WI38 (cell line): Measurements from ENCODE around the gene MED29.
A peak's percentile ranks its signal among the peaks of the same experiment; 100 is the strongest.

ENCODE experiments used
- H3K4me3 ChIP-seq: 2 replicates; pipeline ENCODE4 v1.5.1; 2011; ENCODE audit warnings: low read depth, mild to moderate bottlenecking, control low read depth, low read length
- TF ChIP-seq, protein P1 (sequence below): IDR thresholded peaks from 2 replicates; pipeline ENCODE4 v1.5.1; 2012; ENCODE audit warnings: low read depth, mild to moderate bottlenecking, control low read depth, low read length

The MED29 gene

GRCh38 chr19:39410831-39411080 is 19.6 kb downstream of the MED29 start:
- peak overlapping the region; percentile 98; the same call in 1 of the 2 replicates for H3K4me3 ChIP-seq
- TF ChIP-seq, protein P1, sequence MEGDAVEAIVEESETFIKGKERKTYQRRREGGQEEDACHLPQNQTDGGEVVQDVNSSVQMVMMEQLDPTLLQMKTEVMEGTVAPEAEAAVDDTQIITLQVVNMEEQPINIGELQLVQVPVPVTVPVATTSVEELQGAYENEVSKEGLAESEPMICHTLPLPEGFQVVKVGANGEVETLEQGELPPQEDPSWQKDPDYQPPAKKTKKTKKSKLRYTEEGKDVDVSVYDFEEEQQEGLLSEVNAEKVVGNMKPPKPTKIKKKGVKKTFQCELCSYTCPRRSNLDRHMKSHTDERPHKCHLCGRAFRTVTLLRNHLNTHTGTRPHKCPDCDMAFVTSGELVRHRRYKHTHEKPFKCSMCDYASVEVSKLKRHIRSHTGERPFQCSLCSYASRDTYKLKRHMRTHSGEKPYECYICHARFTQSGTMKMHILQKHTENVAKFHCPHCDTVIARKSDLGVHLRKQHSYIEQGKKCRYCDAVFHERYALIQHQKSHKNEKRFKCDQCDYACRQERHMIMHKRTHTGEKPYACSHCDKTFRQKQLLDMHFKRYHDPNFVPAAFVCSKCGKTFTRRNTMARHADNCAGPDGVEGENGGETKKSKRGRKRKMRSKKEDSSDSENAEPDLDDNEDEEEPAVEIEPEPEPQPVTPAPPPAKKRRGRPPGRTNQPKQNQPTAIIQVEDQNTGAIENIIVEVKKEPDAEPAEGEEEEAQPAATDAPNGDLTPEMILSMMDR: no peak

DNA sequence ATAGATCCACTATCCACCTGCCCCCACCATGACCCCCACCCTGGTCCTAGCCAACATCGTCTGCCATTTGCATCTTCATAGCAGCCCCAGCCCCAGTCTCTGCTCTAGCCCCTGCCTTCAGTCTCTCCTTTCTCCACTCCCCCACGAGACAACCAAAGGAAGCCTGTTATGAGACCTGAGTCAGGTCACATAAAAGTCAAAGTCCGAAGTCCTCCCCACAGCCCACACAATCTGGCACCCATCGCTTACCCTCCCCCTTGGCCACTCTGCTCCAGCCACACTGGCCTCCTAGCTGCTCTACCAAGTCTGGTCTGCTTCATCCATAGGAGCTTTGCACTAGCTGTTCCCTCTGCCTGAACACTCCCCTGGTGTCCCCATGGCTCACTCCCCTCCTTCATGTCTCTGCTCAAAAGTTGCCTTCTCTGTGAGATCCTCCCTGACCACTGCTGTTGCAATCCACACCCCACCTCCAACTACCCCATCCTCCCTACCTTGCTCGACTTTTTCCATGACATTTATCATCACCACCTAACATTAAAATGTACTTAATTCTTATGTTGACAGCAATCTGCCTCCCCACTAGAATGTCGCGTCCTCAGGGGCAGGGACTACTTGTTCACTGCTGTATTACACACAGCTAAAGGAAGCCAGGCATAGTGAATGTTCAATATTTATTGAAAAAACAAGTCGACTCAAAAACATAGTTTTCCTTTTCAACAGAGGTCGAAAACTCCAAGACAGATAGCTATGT is 20.1 kb downstream of the MED29 start:
- H3K4me3 ChIP-seq: no peak overlapping the region
- TF ChIP-seq, protein P1: no peak

DNA sequence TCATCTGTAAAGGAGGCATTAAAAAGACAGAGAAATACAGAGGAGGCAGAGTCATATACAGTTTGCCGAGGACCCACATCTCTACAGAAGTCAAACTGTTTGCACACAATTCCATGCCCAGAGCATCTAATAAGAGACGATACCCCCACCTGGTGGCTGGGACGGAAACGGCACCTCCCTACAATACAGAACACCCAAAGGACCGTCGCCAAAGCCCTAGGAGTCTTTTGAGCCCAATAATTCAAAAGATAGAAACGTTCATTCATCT is 20.6 kb downstream of the MED29 start:
- H3K4me3 ChIP-seq: no peak overlapping the region; the same call in 1 of the 2 replicates
- TF ChIP-seq, protein P1: peak; percentile 87

GRCh38 chr19:39412100-39412866 is 21.1 kb downstream of the MED29 start, which contains the start of gene PLEKHG2:
Gene PLEKHG2 (plus strand): TSS chr19:39412669. CDS start chr19:39414087, 1,418 bp downstream.
- peak within 1 kb of the TSS; percentile 89 for H3K4me3 ChIP-seq
- TF ChIP-seq, protein P1: peak; percentile 68; the same call in 1 of the 2 replicates

DNA sequence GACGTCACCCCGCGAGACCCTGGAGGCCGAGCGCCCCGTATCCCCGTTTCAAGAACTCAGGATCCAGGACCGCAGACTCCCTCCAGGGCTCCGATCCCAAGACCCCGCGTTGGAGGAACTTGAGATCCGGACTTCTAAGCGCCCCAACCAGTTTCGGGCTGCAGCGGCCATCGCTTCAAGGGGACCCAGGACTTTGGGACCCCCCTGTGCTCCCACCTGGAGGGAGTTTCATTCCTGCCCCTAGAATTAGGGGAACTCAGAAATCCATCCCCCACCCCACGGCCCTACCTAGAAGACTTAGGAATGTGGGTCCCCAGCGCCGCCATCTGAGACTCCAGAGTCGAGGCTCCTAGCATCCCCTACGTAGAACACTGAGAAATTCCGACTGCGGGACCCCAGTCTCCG is 21.7 kb downstream of the MED29 start:
- TF ChIP-seq, protein P1: no peak; the same call in 1 of the 2 replicates
- peak overlapping the region; percentile 89 for H3K4me3 ChIP-seq

- TF ChIP-seq, protein P1: no peak
- H3K4me3 ChIP-seq: peak overlapping the region; percentile 89
Observed at GRCh38 chr19:39413272-39413910, 22.2 kb downstream of the MED29 start.

- TF ChIP-seq, protein P1: no peak
- peak overlapping the region; percentile 89 for H3K4me3 ChIP-seq
Observed at GRCh38 chr19:39413911-39414608, 22.9 kb downstream of the MED29 start.
